SKM-1 treated with dmso at 0.1 percent for 144 hours (cell line): ENCODE data around the gene CELSR1.
"Not testable (repeated sequence)": the region's sequence is repeated elsewhere in the genome, so short reads cannot be mapped to it uniquely, and the experiment has no call there.

ENCODE experiments used
- DNase-seq: peaks from one replicate; lab custom pipeline; 2025; ENCODE audit not compliant: unreplicated experiment; lab: John Stamatoyannopoulos, UW

Gene CELSR1

DNA sequence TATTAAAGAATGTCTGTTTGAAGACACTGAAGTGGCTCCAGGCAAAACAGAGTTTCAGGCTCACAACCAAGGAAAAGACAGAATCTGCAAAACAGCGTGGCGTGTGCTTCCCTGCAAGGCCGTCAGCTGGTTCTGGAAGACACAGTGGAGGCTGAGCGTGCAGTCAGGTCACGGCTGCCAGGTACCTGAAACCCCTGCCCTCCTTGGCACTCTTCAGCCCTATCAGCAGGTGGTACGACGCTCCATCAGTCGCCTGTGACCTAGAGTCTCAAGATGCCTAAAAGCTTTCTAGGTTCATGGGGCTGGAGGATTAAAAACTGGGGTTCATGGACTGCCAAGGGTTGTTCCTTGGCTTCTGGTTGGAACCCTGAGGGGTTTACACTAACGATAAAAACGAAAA, 136.1 kb downstream of the CELSR1 start:
- DNase-seq = no peak

DNA sequence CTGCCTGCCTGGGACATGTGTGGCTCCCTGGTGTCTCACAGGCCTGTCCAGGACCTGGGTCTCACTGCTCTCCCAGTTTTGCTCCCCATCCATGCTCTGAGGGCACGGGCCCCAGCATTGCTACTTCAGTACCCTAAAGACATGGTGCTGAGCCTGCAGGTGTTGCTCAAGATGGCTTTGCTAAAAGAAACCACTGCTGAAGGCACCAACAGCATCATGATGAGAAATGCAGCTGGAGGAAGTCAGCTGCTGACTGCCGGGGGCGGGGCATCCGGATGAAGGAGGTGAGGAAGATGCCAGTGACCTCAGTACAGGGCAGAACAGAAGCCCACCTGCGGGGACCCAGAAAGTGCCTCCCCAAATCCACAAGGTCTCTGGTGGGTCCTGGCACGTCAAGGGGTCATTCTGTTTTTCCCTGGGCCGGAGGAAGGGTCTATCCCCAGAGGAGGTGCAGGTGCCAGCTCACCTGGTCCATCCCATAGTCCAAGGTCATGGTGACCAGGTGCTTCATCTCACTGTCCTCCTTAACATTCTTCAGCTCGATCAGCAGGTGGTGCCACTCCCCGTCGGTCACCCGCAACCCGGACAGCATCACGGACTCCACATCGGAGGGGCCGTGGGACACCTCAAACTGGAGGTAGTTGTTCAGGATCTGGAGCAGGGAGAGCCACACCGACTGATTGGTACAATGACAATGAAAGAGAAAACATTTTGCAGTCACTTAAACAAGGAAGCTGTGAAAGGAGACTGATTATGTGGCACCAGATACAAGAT, 138.0 kb downstream of the CELSR1 start:
- DNase-seq = no peak

DNA sequence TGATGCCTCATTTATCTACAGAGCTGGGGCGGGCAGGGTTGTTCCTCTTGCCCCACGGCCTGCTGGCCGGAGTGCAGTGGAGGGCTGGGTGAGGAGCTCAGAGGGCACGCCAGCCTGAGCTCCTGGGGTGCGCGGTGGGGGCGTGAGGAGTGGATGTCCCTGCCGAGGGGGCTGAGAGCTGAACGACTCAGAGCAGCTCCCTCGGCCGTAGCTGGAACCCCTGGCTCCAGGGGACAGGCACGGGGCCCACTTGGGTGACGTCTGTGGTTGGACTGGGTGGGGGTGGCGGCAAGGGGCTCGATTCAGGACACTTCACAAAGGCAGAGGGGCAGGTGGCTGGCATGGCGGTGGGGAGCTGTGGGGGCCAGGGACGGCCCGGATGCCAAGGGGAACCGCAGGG, 139.5 kb downstream of the CELSR1 start:
- no peak for DNase-seq

DNA sequence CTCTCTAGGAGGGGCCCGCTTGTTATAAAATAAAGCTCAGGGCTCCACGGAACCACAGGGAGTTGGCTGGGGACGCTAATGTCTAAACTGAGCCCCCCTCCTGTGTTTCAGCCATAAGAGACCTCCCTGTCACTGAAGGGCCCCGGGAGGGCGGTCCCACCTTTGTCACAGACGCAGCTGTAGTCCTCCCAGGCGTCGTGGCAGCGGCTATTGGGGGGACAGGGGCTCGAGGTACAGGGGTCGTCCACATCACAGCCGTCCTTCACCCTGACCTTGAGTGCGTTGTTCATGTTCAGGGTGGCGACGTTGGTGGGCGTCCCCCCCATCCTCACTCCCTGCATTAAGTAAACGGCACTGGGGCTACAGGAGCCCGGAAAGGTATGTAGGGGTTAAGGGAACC, 139.9 kb downstream of the CELSR1 start:
- no peak for DNase-seq

DNA sequence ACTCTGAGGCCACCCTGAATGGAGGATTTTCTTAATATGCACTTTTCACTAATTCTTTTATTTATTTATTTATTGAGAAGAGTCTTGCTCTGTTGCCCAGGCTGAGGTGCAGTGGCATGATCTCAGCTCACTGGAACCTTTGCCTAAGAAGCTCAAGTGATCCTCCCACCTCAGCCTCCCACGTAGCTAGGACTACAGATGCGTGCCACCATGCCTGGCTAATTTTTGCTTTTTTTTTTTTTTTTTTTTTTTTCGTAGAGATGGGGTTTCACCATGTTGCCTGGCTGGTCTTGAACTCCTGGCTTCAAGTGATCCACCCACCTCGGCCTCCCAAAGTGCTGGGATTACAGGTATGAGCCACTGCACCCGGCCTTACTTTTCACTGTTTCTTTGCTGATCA, 140.4 kb downstream of the CELSR1 start:
- not testable (repeated sequence) for DNase-seq

DNA sequence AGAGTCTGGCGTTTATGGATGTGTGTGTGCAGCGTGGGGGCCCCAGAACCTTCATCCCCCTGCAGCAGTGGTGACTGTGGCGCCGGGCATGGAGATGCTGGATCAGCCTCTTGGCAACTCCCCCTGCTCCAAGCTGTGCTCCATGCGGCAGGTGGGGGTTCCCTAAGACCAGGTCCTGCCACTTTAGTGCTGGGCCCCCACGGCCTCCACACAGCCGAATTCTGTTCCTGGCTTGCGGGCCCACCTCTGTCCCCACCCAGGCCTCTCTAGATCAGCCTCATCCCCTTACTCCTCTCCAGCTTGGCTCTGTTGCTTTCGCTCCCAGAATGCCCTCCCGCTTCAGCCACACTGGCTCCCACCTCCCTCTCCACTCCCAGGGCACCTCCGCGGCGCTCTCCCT, 142.3 kb downstream of the CELSR1 start:
- DNase-seq = no peak

DNA sequence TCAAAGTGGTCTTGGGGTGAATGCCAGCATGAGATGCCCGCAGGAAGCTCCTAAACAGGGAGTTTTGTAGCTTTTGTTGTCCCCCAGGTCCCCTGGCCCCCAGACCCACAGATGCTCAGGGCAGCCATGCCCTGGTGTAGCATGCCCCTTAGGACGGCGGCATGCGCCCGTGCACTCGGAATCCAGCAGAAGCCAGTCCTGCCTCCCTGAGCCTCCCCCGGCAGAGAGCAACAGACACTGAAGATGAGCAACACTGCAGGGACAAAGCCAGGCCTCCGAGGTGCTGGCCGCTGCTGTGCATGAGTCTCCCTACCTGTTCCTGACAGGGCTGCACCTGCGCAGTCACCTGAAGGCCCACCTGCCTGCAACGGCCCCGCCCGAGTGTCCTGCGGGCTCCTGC, 142.8 kb downstream of the CELSR1 start:
- no peak for DNase-seq

DNA sequence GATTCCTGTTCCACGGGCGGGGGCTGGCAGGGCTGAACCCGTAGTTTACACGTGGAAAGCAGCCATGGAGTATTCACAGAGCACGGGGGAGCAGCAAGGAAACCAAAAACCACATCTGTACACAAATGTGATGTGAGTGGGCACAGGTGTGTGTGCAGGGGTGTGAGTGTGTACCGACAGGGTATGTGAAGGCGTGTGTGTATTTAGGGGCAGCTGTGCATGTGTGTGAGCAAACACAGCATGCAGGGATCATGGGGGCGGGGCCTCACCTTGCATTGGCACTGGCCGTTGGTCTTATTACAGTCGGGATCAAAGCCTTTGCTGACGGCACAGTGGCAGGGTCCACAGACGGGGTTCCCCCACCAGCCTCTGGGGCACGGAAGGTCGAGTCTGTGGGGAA, 143.5 kb downstream of the CELSR1 start:
- DNase-seq = no peak

DNA sequence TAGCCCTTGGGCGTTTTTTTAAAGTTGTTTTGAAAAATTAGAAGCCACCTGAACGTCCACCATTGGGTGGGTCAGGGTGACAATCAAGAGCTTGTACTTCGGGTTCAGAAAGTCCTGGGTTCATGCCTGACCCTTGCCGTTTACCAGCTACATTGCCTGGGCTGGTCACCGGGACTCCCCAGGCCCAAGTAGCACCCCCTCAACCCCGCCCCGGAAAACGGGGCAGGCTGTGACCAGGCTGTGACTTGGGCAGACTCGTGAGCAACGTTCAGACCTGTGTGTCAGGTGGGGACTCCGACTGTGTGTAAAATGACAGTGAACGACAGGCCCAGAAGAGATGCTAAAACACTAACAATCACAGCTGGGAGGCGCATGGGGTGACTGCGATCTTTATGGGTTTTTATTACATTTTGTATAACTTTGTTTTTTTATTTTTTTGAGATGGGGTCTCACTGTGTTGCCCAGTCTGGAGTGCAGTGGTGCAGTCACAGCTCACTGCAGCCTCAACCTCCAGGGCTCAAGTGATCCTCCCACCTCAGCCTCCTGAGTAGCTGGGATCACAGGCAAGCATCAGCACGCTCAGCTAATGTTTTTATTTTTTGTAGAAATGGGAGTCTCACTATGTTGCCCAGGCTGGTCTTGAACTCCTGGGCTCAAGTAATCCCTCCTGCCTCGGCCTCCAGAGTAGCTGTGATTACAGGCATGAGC, 145.1 kb downstream of the CELSR1 start:
- no peak for DNase-seq

DNA sequence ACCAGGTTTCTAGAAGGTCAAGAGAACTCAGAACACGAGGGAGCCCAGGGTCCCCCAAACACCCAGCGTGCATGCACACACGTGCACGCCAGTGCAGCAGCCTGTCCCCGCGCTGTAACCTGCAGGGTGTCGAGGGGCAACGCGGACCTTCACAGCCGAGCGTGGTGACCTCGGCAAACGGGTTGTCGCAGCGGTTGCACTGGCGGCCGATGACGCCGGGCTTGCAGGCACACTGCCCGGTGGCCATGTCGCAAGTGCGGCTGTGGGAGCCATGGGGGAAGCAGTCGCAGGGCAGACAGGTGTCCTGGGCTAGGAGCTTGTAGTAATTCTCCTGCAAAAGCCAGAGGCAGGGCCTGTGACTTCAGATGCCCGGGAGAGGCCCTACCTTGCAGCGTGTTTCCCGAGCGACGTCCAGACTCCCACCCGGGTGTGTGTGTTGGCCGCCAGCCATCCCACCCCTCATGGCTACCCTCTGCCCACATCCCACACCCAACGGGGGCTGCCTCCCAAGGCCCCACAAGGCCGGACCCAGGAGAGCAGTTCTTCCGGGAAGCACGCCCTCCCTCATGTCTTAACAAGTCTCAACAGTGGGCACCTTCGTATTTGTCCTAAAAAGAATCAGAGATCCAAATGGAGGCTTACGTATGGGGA, 145.8 kb downstream of the CELSR1 start:
- no peak for DNase-seq

DNA sequence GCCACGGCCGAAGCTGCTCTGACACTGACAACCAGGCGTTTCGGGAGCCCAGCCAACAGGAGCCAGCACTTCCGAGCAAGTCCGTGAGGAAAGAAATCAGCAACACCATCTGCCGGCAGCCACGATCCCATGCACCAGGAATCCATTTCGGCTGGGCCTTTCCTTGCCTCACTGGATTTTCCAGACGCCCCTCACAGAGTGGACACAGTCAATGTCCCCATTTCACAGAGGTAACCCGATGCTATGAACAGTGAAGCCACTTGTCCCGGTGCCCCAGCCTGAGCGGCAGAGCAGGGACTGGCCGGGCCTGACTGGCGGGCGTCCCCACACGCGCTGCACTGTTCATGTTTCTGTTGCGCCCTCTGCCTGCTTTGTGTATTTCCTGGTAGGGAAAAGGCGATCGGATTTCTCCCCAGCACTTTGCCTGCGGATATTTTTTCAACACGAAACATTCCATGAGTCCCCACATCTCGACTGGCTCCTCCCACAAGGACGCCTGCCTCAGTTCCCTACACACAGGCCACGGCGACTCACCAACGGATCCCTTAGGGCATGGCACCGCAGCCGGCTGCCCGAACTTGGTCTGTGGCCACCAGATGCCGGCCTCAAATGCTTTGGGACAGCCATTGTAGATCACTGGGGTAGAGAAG, 146.6 kb downstream of the CELSR1 start:
- DNase-seq = no peak

DNA sequence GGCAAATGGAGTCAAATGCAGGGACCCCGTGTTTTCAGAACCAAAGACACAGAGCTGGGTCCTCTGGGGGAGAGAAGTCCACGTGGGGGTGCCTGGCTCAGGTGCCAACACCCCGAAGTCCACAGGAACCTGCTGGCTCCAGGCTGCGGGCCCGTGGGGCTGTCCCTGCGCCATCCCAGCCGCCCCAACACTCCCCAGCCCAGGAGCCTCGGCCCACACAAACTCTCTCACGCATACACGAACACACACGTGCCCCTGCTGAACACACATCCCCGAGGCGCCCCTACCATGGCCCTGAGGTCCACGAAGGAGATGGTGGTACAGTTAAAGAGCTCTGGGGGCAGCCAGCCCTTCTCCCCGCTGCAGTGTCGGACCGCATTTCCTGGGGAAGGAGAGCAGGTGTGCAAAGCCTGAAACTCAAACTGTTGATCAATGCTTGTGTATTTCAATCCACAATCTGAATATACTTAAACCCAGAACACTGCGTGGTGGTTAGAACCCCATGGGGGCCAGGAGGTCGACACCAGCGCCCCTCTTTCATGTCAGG, 147.2 kb downstream of the CELSR1 start:
- no peak for DNase-seq

DNA sequence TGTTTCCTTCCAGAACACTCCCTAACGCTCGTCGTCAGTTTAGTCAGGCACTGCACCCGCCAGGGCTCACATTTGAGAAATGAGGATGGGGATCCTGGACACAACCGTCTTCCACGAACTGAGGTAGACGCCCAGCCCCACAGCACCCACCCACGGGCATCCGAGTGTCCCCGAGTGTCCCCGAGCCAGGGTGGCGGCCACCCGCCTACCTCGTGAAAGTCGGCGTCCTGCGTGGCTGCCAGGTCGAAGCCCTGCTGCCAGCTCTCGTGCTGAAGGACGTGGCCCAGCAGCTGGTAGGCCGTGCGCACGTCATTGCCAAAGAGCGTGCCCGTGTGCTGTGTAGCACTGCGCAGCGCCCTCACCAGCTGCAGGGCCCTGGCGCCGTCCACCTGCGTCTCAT, 148.3 kb downstream of the CELSR1 start:
- DNase-seq = no peak

DNA sequence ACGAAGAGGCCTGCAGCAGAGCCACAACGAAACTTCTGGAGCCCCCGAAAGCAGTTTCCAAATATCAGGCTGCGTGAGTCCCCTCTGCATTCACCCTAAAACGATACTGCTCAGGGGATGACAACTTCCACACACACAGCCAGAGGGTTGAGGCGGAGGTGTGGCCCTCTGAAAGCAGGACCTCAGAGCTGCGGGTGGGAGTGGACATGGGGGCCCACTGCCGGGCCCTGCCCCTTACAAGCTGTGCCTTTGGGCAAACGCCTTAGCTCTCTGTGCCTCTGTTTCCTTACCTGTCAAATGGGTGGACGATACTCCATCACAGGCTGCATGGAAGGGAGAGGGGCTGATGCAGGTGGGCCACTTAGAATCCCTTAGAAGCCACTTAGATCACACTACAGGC, 148.8 kb downstream of the CELSR1 start:
- DNase-seq = no peak

DNA sequence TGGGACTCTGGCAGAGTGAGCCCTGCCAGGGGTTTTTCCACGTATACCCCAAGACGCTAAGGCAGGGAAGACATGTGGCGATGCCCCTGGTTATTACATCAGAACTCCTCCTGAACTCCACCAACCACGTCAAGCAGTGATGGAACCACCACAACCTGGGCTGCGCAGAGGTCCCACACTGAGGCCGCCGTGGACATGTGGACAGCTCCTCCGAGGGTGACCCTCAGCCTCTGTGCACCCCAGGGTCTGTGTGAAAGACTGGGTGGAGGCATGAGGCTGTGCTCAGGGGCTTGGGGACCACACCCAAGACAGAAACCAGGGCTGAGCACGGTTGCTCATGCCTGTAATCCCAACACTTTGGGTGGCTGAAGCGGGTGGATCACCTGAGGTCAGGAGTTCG, 149.7 kb downstream of the CELSR1 start:
- no peak for DNase-seq

DNA sequence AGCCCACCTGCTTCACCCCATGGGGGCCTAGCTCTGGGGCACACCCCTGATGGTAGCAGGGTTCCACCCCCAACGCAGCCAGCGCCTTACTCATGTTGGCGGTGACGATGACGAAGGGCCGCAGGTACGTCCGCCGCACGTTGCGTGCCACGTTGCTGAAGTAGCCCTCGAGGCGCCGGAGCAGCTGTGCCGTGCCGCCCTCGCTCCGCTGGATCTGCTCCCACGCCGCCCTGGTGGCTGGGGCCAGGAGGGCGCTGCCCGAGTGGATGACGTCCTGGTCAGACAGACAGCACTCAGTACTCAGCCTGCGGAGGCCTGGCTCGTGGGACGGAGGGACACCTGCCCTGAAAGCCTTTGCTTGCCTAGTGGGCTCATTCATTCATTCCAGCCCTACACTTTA, 151.1 kb downstream of the CELSR1 start:
- no peak for DNase-seq

DNA sequence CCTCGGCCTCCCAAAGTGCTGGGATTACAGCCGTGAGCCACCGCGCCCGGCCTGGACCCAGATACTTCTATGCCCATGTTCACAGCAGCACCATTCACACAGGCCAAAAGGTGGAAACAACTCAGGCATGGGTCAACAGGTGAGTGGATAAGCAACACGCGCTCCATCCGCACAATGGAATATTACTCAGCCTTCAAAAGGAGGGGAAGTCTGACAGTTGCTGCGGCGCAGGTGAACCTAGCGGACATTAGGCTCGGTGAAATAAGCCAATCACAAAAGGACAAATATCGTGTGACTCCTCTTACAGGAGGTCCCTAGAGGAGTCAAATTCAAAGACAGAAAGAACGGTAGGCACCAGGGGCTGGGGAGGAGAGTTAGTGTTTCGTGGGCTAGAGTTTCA, 154.9 kb downstream of the CELSR1 start:
- no peak for DNase-seq

DNA sequence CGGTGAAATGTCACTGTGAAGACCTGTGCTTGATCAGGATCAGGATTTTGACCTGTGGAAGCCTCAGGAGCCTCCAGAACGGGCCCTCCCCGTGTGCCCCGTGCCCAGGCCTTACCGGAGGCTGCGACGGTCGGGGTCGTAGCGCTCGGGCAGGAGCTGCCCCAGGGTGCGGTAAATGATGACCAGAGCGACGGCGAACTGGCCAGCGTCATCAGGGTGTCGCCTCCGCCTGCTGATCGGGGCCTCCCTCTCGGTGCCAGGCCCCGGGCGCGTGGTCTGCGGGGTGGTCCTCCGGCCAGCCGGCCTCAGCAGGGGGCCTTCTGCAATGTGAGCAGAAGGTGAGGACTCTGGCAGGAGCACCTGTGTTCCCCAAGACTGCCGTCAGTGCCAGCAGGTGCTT, 155.7 kb downstream of the CELSR1 start:
- no peak for DNase-seq

DNA sequence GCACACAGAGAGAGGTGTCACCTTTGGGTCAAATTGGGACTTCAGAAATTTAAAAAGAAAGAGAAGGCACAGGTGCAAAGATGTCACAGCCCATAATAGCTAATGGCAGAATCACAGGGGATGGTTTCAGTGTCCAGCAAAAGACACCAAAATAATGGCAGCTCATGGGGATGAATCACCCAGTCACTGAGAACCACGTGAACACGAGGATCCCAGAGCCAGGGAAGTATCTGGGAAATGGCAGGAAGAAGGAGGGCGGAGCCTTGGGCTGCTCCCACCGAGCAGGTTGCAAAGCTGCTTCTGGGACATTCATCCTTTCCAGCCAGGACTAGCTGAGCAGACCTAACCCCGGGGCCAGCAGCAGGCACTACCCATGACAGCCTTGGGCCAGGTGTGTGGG, 156.3 kb downstream of the CELSR1 start:
- DNase-seq = no peak

DNA sequence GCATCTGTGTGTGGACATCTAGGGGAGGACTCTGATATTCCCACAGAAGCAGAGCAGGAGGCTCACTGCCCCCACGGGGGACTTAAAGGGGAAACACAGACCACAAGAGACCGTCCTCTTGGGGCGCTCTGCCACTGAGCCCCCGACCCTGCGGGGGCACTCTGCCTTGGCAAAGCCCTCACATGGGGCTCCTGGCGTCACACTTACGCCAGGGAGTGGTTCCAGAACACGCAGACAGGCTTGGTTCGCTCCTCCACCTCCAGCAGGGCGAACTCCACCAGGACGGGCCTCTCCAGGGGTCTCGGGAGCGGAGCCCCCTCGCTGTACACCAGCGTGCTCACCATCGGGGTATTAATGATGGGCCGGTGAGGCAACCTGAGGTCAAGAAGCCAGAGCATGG, 156.8 kb downstream of the CELSR1 start:
- DNase-seq = no peak

DNA sequence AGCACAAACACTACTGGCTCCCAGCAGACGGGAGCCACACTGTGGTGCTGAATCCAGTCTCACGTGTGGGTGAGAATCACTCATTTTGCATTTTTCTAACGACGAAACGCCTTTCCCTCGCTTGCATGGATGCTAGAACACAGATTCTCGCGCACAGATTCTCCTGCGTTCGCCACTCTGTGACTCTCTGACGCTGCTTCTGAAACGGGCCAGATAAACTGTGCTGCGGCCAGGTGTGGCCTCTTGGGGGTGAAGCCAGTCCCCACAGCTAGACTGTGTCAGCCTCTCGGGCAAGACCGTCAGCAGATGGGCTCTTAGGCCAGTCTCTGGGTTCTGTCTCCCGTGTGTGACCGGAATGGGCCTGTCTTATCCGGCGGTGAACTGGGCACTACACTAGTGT, 157.4 kb downstream of the CELSR1 start:
- DNase-seq = no peak
